COLO668 (cell line): Measurements from ENCODE around the gene ANGPTL2.

ENCODE experiments used
- DNase-seq: peaks from one replicate; lab custom pipeline; 2025; ENCODE audit not compliant: unreplicated experiment; lab: John Stamatoyannopoulos, UW

Gene ANGPTL2

GRCh38 chr9:127136880-127137639 lies 14.6 kb upstream of the ANGPTL2 start:
- DNase-seq, result no peak

- DNase-seq, result no peak
These were observed 13.8 kb upstream of the ANGPTL2 start for GRCh38 chr9:127136081-127136879.

GRCh38 chr9:127135056-127135745 lies 12.8 kb upstream of the ANGPTL2 start:
- no peak for DNase-seq

GRCh38 chr9:127133739-127134167 lies 11.3 kb upstream of the ANGPTL2 start:
- DNase-seq, result peak; percentile 36

GRCh38 chr9:127132921-127133647 lies 10.6 kb upstream of the ANGPTL2 start:
- DNase-seq, result peak; percentile 55

- DNase-seq, result no peak
These were observed 9.9 kb upstream of the ANGPTL2 start for GRCh38 chr9:127132375-127132774.

GRCh38 chr9:127131871-127132270 lies 9.4 kb upstream of the ANGPTL2 start:
- no peak for DNase-seq

GRCh38 chr9:127130661-127131538 lies 8.5 kb upstream of the ANGPTL2 start:
- no peak for DNase-seq

- no peak for DNase-seq
These were observed 7.8 kb upstream of the ANGPTL2 start for GRCh38 chr9:127130235-127130634.

- no peak for DNase-seq
These were observed 7.3 kb upstream of the ANGPTL2 start for GRCh38 chr9:127129718-127130085.

- no peak for DNase-seq
These were observed 6.8 kb upstream of the ANGPTL2 start for GRCh38 chr9:127129073-127129717.

GRCh38 chr9:127128341-127129072 lies 6.1 kb upstream of the ANGPTL2 start:
- no peak for DNase-seq

GRCh38 chr9:127126971-127127370 lies 4.5 kb upstream of the ANGPTL2 start:
- no peak for DNase-seq

- DNase-seq, result no peak
These were observed 2.4 kb upstream of the ANGPTL2 start for GRCh38 chr9:127124792-127125191.

- no peak for DNase-seq
These were observed 1.7 kb upstream of the ANGPTL2 start for GRCh38 chr9:127124111-127124531.

GRCh38 chr9:127123064-127123890 lies 842 bp upstream of the ANGPTL2 start:
- DNase-seq, result peak; percentile 23

- no peak for DNase-seq
These were observed 733 bp downstream of the ANGPTL2 start for GRCh38 chr9:127121628-127122175.

GRCh38 chr9:127119320-127119709 lies 3.1 kb downstream of the ANGPTL2 start:
- no peak for DNase-seq
